Measurements from ENCODE around the gene ERC1.

DNA sequence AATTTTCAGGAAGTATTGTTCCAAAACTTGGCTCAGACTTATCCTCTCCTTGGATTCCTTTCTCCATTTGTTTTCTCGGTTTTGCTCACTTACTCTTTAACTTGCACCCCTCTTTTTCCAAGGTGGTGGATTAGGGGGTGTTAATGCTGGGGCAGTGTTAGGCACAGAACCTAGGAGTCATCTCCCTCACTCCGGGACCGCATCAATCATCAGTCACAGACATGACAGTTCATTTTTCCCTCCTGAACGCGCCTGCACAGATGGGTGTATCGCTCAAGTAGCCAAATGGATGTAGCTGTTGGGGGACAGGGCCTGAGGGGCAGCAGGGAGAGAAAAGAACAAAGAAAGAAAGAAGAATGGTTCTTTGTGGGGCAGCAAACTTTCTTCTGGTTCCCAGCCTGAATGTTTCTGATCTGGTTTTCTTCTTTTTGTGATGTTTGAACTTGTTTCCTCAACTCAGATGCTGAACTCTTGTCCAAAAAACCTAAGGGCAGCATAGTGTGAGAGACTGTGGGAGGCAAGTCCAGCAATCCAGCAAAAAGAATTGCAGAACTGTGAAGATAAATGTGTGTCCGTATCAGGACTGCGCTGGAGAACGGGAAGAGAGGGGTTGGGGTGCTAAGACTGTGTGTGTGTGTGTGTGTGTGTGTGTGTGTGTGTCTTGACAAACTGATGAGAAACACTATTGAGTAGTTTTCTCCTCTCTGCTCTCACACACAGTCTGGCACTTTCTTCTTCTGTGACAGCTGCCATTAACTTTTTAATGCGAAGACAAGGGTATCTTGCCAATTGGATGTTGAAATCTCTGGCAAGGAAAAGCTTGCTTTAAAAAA lies 472.3 kb downstream of the ERC1 start:
- TF ChIP-seq CTCF (conservative IDR thresholded peaks at IDR 0.05; ENCODE audit: low read depth, low read length) (no peak), EZH2phosphoT487 (IDR thresholded peaks at IDR 0.05; ENCODE audit: borderline replicate concordance, low read length) (no peak)
